Right cardiac atrium (tissue), 5 donors: ENCODE results near the gene FAF1. TPM values are rescaled to one million over a fixed set of nuclear protein-coding genes. Genes with fewer than 3 reads are reported as not detected.

Source experiments
- ATAC-seq, 2 donors: fragments of 200-7000 bp; cut with Tn5 transposase; one replicate each; pipeline versions ENCODE4 v1.8.0 to v1.9.1; 2020; ENCODE audit warnings: moderate library complexity in 2 of 2, mild to moderate bottlenecking in 1 of 2
- DNase-seq, 3 donors: peaks; one replicate each; pipeline ENCODE4 v3.0.0-alpha.2; 2020
- H3K27ac ChIP-seq: one replicate; pipeline ENCODE4 v1.5.1; 2013; ENCODE audit warnings: mild to moderate bottlenecking, low read length, control low read depth, moderate library complexity
- H3K27me3 ChIP-seq: one replicate; pipeline ENCODE4 v1.6.1; 2013; ENCODE audit not compliant: control insufficient read depth, insufficient read depth
- H3K4me1 ChIP-seq: one replicate; pipeline ENCODE4 v1.6.1; 2013; ENCODE audit warnings: low read length; ENCODE audit not compliant: control insufficient read depth, insufficient read depth
- H3K4me3 ChIP-seq: one replicate; pipeline ENCODE4 v1.5.1; 2013; ENCODE audit warnings: low read length, control low read depth
- H3K9me3 ChIP-seq: one replicate; pipeline ENCODE4 v1.6.1; 2013; ENCODE audit warnings: low read length; ENCODE audit not compliant: control insufficient read depth
- WGBS: extraction: QIAGEN DNeasy Blood & Tissue Kit; methylation state at CpG from one replicate; pipeline ENCODE4 v1.1.7; 2013; 5-methylcytosine and 5-hydroxymethylcytosine counted together
- intact Hi-C, 4 donors: fragments of 100-400 bp; cut with DNase I; formaldehyde crosslinking; loops; one replicate each; pipeline versions ENCODE4 v1.11.0 to v1.14.0; 2022 to 2023
- polyA plus RNA-seq: library from polyadenylated mRNA; stranded (reverse); fragments of 200-250 nt; gene quantifications from one replicate; pipeline ENCODE4 v1.2.3, GENCODE V29; 2013
- total RNA-seq, 4 donors: library from RNA; stranded (reverse); fragmentation: NEBNext Ultra II Directional; extraction: Animal tissue kit (Norgen Biotek cat#: 25700); gene quantifications; one replicate each; pipeline ENCODE4 v1.2.1, GENCODE V29; 2021
- donor health status: healthy with polysubstance abuse.
- donor health status: DM: no; HTN: yes; CAD: no.
- donor health status: DM: no; HTN: no; CAD: no.
- donor health status: DM: no; HTN: yes; CAD: no; lungs with severe emphysema.
- donor health status: DM: yes; HTN: yes; CAD: no.

Gene FAF1
- total and polyA plus RNA-seq, 5 donors: 52.3 to 90.0 (median 74.7) TPM

DNA sequence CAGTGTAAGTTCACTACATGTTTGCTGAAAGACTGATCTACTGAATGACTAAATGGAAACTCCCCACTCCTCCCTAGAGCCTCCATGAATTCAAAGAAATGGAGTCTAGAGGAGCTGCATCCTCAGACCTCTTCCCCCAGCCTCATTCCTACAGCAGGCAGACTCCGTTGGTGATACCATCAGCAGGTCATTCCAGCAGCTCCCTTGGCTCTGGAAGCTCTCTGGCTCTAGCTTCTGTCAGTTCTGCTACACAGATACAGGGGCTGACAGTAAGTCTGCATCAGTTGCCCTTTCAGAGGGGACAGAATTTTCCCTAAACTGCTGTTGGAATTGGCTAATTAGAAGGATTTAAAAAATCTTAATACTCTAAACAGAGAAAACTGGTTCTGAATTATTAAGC is 505.2 kb downstream of the FAF1 start:
- no peak for DNase-seq
- intact Hi-C loops: no loop called here
- ATAC-seq: no peak
- Histone ChIP-seq H3K9me3 (no peaks in the 10 kb centered on the region), H3K27me3 (no peaks in the 10 kb centered on the region), H3K4me1 (no peaks in the 10 kb centered on the region), H3K4me3 (no peak overlapping the region), H3K27ac (no peak overlapping the region)
- WGBS: 89% methylated on average over 1 of the region's 1 CpG

DNA sequence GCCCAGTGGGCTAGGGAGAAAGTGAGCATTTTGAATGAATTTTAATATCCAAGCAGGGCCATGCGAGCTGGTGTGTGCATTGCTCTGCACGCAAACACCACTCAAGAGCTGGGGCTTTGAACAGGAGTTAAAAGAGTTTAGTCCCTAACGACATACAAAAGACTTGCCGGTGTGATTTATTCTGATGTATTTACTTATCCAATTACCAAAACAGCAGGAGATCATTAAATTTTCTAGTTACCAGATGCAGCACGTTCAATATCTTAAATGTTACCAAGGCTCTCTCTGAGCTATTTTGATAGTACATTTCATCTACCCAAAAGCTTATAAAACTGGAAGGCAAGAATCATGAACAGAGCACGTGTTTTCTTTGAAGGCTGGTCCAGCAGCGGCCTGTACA is 506.8 kb downstream of the FAF1 start:
- DNase-seq (no peak), ATAC-seq (no peak)
- Histone ChIP-seq H3K27ac (no peak overlapping the region), H3K27me3 (no peaks in the 10 kb centered on the region), H3K4me1 (no peaks in the 10 kb centered on the region), H3K9me3 (no peaks in the 10 kb centered on the region), H3K4me3 (no peak overlapping the region)
- 87% methylated on average over 7 of the region's 7 CpGs for WGBS
- intact Hi-C loops: no loop called here

GRCh38 chr1:50452700-50453099 is 507.4 kb downstream of the FAF1 start:
- Histone ChIP-seq H3K9me3 (no peaks in the 10 kb centered on the region), H3K27ac (no peak overlapping the region), H3K4me3 (no peak overlapping the region), H3K27me3 (no peaks in the 10 kb centered on the region), H3K4me1 (no peaks in the 10 kb centered on the region)
- DNase-seq: no peak
- intact Hi-C loops: no loop called here
- ATAC-seq: no peak
- WGBS: 81% methylated on average over 1 of the region's 1 CpG

GRCh38 chr1:50450861-50451653 is 509.0 kb downstream of the FAF1 start:
- Histone ChIP-seq H3K27me3 (no peaks in the 10 kb centered on the region), H3K9me3 (no peaks in the 10 kb centered on the region), H3K27ac (no peak overlapping the region), H3K4me3 (no peak overlapping the region), H3K4me1 (no peaks in the 10 kb centered on the region)
- DNase-seq (no peak), ATAC-seq (no peak)
- WGBS: 88% methylated on average over 4 of the region's 4 CpGs
- intact Hi-C loops: no loop called here

- Histone ChIP-seq H3K9me3 (no peaks in the 10 kb centered on the region), H3K27me3 (no peaks in the 10 kb centered on the region), H3K4me3 (no peak overlapping the region), H3K27ac (no peak overlapping the region), H3K4me1 (no peaks in the 10 kb centered on the region)
- no peak for ATAC-seq
- no peak for DNase-seq
- 97% methylated on average over 1 of the region's 1 CpG for WGBS
- intact Hi-C loops: no loop called here
Measured at GRCh38 chr1:50447961-50448360, 512.1 kb downstream of the FAF1 start.

GRCh38 chr1:50441183-50441582 is 518.9 kb downstream of the FAF1 start:
- no peaks in the 10 kb centered on the region for H3K4me1 ChIP-seq
- H3K27me3 ChIP-seq: no peaks in the 10 kb centered on the region
- H3K27ac ChIP-seq: no peak overlapping the region
- intact Hi-C loops: no loop called here
- no peak overlapping the region for H3K4me3 ChIP-seq
- ATAC-seq: no peak
- 84% methylated on average over 6 of the region's 6 CpGs for WGBS
- DNase-seq: no peak
- no peaks in the 10 kb centered on the region for H3K9me3 ChIP-seq

- Histone ChIP-seq H3K4me3 (no peak overlapping the region), H3K4me1 (no peaks in the 10 kb centered on the region), H3K27ac (no peak overlapping the region), H3K9me3 (no peaks in the 10 kb centered on the region), H3K27me3 (no peaks in the 10 kb centered on the region)
- intact Hi-C loops: no loop called here
- DNase-seq (no peak), ATAC-seq (no peak)
Measured at GRCh38 chr1:50438945-50439344, 521.1 kb downstream of the FAF1 start.

- DNase-seq: no peak
- Histone ChIP-seq H3K4me3 (no peak overlapping the region), H3K9me3 (no peaks in the 10 kb centered on the region), H3K27me3 (no peaks in the 10 kb centered on the region), H3K27ac (no peak overlapping the region), H3K4me1 (no peaks in the 10 kb centered on the region)
- intact Hi-C loops: no loop called here
- WGBS: 79% methylated on average over 6 of the region's 6 CpGs
- no peak for ATAC-seq
Measured at GRCh38 chr1:50436489-50436888, 523.6 kb downstream of the FAF1 start.

DNA sequence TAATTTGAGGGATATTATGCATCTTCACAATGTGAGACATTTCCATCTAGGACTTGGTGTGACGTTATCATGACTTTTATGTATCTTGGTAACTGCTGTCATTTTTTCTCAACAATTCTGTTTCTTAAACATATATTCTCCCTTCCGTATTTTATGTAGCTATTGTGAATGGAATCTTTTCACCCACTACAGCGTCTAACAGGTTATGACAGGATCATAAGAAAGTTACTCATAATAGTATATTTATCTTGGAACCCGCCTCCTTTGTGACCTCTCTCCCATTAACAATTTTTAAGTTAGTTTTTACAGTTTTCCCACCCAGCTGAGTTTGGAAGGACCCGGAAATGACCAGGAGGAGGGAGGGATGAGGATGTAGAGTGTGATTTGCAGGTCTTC is 530.1 kb downstream of the FAF1 start:
- no peaks in the 10 kb centered on the region for H3K27me3 ChIP-seq
- 18% methylated on average over 5 of the region's 5 CpGs for WGBS
- H3K27ac ChIP-seq: no peak overlapping the region

GRCh38 chr1:50427818-50428779 is 532.0 kb downstream of the FAF1 start:
- ATAC-seq: no peak
- 6% methylated on average over 35 of the region's 35 CpGs for WGBS

More for the DNA sequence above, 530.1 kb downstream of the FAF1 start:
- DNase-seq (no peak), ATAC-seq (no peak)
- Histone ChIP-seq H3K4me3 (no peak overlapping the region), H3K4me1 (no peaks in the 10 kb centered on the region), H3K9me3 (no peaks in the 10 kb centered on the region)
- intact Hi-C loops: no loop called here

DNA sequence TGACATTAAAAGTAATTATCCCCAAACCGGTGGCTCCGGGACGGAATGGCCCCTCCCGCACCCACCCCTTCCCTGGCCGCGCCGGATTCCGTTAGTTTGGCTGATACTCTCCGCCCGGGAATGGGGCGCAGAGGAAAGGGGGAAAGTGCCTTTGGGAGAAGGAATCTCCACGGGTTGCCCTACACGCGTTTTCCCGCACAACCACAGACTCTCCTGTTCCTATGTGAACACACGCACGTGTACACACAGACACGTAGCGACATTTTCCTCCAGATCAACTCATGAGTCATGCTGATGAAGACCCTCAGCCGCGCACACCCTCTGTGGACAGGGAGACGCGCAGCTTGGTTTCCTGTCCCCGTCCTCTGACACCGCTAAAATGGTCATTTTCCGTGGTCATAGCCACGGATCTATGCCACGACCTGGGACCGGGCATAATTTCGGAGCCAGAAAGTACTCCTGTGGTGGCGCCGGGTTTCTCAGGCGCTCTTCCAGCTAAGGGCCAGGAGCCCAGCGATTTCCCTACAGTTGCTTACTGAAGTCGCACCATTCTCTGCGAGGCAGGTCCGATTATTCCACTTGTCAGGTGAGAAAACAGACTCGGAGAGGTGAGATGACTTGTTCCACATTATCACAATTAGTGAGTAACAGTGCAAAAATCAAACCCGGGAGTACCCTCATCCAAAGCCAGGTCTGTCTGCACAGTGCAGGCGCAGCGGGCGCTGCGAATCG is 532.8 kb downstream of the FAF1 start:
- no peaks in the 10 kb centered on the region for H3K9me3 ChIP-seq
- WGBS: 5% methylated on average over 44 of the region's 44 CpGs
- H3K4me1 ChIP-seq: peaks cover 2% of the 10 kb centered on the region
- intact Hi-C loops: no loop called here
- ATAC-seq (no peak), DNase-seq (no peak)
- no peak overlapping the region for H3K4me3 ChIP-seq
- H3K27ac ChIP-seq: no peak overlapping the region
- no peaks in the 10 kb centered on the region for H3K27me3 ChIP-seq

More at GRCh38 chr1:50427818-50428779, 532.0 kb downstream of the FAF1 start:
- Histone ChIP-seq H3K9me3 (no peaks in the 10 kb centered on the region), H3K4me3 (no peak overlapping the region), H3K27ac (no peak overlapping the region), H3K27me3 (no peaks in the 10 kb centered on the region), H3K4me1 (no peaks in the 10 kb centered on the region)
- intact Hi-C loops: no loop called here
- no peak for DNase-seq
